ENCODE measurements around the gene PLCB4.

PLCB4 gene

GRCh38 chr20:9177278-9177677 lies 108.4 kb downstream of the PLCB4 start:
- no peak for DNase-seq (ENCODE audit: low read depth in 2 of 2)

GRCh38 chr20:9179193-9179802 lies 110.4 kb downstream of the PLCB4 start:
- no peak for DNase-seq (ENCODE audit: low read depth in 2 of 2)

- DNase-seq (ENCODE audit: low read depth in 2 of 2) = no peak
Measured at GRCh38 chr20:9179867-9180266, 111.0 kb downstream of the PLCB4 start.

GRCh38 chr20:9180481-9181257 lies 111.8 kb downstream of the PLCB4 start:
- no peak for DNase-seq (ENCODE audit: low read depth in 2 of 2)

DNA sequence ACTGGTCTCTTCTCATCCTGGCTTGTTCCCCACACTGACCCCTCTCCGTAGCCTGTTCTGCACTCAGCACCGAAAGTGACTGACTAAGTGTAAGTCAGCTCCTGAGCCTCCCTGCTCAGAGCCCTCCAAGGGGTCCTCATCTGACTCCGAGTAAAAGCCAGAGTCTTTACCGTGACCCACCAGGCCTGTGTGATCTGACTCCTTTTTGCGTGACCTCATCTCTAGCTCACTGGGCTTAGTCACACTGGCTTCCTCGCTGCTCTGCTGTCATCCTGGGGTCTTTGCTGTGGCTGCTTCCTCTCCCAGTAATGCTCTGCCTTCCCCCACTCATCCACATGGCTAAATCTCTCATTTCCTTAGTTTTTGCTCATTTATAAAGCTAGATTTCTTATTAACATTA lies 116.6 kb downstream of the PLCB4 start:
- no peak for DNase-seq (ENCODE audit: low read depth in 2 of 2)

DNA sequence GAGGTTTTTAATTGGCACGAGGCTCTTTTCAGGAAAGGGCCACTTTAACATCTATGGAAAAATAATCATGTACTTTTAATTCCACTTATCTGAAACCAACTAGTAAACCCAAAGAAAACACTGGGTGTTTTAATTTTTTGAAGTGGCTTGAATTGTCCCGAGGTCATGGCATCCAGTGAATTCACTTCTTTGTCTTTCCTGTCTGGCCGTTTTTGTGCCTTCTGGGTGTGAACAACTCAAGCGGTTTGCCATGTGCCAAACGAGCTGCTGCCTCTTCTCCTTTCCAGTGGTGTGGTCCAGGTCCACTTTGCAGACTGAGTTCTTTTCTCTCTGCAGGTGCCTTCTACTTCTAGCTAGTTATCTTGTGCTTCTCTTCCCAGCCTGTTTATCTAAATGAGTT lies 117.5 kb downstream of the PLCB4 start:
- DNase-seq (ENCODE audit: low read depth in 2 of 2) = no peak

DNA sequence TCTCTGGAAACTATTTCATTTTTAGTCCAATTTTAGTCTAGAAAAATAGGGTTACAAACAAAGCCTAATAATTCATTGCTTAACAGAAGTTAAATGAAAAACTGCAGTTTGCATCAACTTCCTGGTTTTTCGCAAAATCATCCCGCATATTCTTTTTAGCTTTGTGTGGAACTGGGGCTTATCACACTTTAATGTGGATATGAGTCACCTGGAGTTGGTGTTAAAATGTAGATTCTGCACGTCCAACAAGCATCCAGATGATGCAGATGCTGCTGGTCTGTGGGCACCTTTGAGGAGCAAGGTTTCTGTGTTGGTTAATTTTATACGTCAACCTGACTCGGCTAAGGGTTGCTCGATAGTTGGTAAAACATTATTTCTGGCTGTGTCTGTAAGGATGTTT lies 126.1 kb downstream of the PLCB4 start:
- no peak for DNase-seq (ENCODE audit: low read depth in 2 of 2)

GRCh38 chr20:9196110-9196509 lies 127.2 kb downstream of the PLCB4 start:
- no peak for DNase-seq (ENCODE audit: low read depth in 2 of 2)

- no peak for DNase-seq (ENCODE audit: low read depth in 2 of 2)
Measured at GRCh38 chr20:9198460-9198859, 129.6 kb downstream of the PLCB4 start.

- DNase-seq (ENCODE audit: low read depth in 2 of 2) = no peak
Measured at GRCh38 chr20:9200196-9200595, 131.3 kb downstream of the PLCB4 start.

- no peak for DNase-seq (ENCODE audit: low read depth in 2 of 2)
Measured at GRCh38 chr20:9200620-9201019, 131.7 kb downstream of the PLCB4 start.

DNA sequence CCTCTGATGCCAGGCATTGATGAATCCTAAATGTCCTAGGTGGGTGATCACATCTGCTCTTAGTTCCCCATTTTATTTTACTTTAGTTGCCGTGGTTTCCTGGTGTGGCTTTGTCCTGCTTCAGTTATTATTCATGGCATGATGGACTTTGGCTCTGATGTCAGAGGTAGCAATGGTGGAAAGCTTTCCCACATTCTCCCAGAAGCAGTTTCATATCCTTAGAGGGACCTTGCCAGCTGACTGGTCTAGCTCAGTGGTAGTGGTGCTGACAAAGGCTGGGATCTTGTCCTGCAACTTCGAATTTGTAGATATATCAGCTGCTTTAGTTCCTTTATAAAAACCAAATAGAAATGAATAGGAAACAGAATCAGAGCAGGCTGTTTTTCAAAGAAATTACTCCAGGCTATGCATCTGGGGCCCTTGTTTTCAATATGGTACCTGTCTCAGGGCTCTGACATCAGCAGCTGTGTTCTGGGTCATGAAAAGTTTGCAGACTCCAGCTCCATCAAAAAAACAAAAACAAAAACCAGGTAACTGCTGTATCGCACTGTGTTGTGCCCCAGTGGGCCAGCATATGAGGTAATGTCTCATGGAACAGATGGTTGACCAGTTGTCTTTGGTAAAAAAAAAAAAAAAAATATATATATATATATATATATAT lies 133.7 kb downstream of the PLCB4 start:
- no peak for DNase-seq (ENCODE audit: low read depth in 2 of 2)

- no peak for DNase-seq (ENCODE audit: low read depth in 2 of 2)
Measured at GRCh38 chr20:9203081-9203447, 134.2 kb downstream of the PLCB4 start.

- no peak for DNase-seq (ENCODE audit: low read depth in 2 of 2)
Measured at GRCh38 chr20:9204979-9205378, 136.1 kb downstream of the PLCB4 start.

- DNase-seq (ENCODE audit: low read depth in 2 of 2) = no peak
Measured at GRCh38 chr20:9206486-9206885, 137.6 kb downstream of the PLCB4 start.

- DNase-seq (ENCODE audit: low read depth in 2 of 2) = no peak
Measured at GRCh38 chr20:9207253-9207652, 138.4 kb downstream of the PLCB4 start.

GRCh38 chr20:9210356-9210755 lies 141.5 kb downstream of the PLCB4 start:
- DNase-seq (ENCODE audit: low read depth in 2 of 2) = no peak

- no peak for DNase-seq (ENCODE audit: low read depth in 2 of 2)
Measured at GRCh38 chr20:9211016-9211760, 142.3 kb downstream of the PLCB4 start.

DNA sequence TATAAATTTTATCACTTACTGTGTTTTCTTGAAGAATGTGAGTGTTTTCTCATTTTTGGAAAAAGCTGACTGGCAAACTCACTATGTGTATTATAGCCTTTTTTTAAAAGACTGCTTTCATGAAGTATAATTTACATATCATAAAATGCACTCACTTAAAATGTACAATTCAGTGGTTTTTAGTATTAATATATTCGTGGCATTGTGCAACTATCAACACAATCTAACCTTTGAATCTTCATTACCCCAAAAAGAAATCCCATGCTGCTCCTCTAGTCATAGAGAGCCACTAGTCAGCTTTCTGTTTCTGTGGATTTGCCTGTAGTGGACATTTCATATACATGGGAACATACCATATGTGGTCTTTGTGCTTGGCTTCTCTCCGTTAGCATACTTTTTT lies 143.8 kb downstream of the PLCB4 start:
- DNase-seq (ENCODE audit: low read depth in 2 of 2) = no peak

GRCh38 chr20:9214685-9215084 lies 145.8 kb downstream of the PLCB4 start:
- DNase-seq (ENCODE audit: low read depth in 2 of 2) = no peak

DNA sequence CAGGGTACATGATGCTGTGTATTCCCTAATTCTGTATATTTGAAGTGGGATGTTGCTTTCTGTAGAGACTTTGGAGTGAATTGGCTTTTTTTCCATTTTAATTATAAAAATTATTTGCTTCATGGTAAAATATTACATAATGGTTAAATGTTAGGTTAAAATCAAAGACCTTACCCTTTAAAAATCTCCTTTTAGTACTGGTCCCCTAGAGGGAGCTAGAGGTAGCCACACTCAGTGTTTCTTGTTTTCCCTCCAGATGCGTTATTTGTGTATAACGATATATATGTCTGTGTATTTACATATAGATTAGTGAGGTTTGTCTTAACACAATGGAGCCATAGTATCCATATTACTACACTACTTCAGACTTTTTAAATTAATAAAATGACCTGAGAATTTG lies 146.7 kb downstream of the PLCB4 start:
- no peak for DNase-seq (ENCODE audit: low read depth in 2 of 2)

DNA sequence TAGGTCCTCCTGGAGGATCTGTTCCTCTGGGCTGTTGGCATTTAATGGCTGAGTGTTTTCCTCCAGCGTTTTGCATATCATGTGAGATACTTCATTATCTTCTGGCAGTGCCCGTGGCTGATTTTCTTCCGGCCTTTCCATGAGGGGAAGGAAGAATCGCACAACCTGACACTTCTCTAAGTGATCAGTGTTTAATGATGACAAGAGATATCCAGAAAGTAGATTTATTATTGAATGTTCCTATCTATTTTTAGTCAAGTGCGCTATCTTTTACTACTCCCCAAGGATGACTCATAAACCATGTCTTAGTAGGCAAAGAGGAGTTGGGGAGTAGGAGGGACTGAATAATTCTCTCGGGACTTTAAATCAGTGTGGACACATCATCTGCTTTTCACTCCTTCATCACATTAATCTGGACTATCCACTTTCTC lies 149.7 kb downstream of the PLCB4 start:
- no peak for DNase-seq (ENCODE audit: low read depth in 2 of 2)

Data from stimulated activated CD4-positive, alpha-beta T cell treated with anti-CD3 and anti-CD28 coated beads, Interleukin-12 subunit alpha, Interleukin-12 subunit beta, amount 100 ng/mL, for 24 hours (primary cell).